Stimulated activated CD8-positive, alpha-beta memory T cell treated with anti-CD3 and anti-CD28 coated beads, Interleukin-2, amount 100 ng/mL, for 1 hour (primary cell): Measurements from ENCODE around the gene SARM1.
"Not testable (repeated sequence)": the region's sequence is repeated elsewhere in the genome, so short reads cannot be mapped to it uniquely, and the experiment has no call there.

Source experiments
- DNase-seq, 2 donors: peaks; one replicate each; pipeline ENCODE4 v3.0.0-alpha.2; 2020; ENCODE audit warnings: low read depth in 2 of 2

SARM1 gene

GRCh38 chr17:28425206-28425605, 53.7 kb downstream of the SARM1 start:
- no peak for DNase-seq

- no peak for DNase-seq
Measured at GRCh38 chr17:28426081-28426519, 54.6 kb downstream of the SARM1 start.

GRCh38 chr17:28427371-28427770, 55.9 kb downstream of the SARM1 start:
- DNase-seq: no peak

GRCh38 chr17:28427982-28428381, 56.5 kb downstream of the SARM1 start:
- not testable (repeated sequence) for DNase-seq

- no peak for DNase-seq
Measured at GRCh38 chr17:28433721-28434120, 62.2 kb downstream of the SARM1 start.

- not testable (repeated sequence) for DNase-seq
Measured at GRCh38 chr17:28434326-28434725, 62.8 kb downstream of the SARM1 start.

- no peak for DNase-seq
Measured at GRCh38 chr17:28443901-28444638, 72.6 kb downstream of the SARM1 start.

- DNase-seq: no peak
Measured at GRCh38 chr17:28446716-28447395, 75.4 kb downstream of the SARM1 start.

- no peak for DNase-seq
Measured at GRCh38 chr17:28447396-28447760, 75.9 kb downstream of the SARM1 start.

GRCh38 chr17:28449859-28450258, 78.4 kb downstream of the SARM1 start:
- no peak for DNase-seq
